IPS DF 6.9 (cell line): ENCODE results near the gene DNMT1.
"Not testable (repeated sequence)": the region's sequence is repeated elsewhere in the genome, so short reads cannot be mapped to it uniquely, and the experiment has no call there.

Experiments used
- DNase-seq: peaks from one replicate; pipeline ENCODE4 v3.0.0-alpha.2; 2013; ENCODE audit warnings: low read depth, low spot score
- H3K27ac ChIP-seq: one replicate; pipeline ENCODE4 v1.5.1; 2013; ENCODE audit warnings: low read length, control low read depth
- H3K27me3 ChIP-seq: 2 replicates; pipeline ENCODE4 v1.6.1; 2013; ENCODE audit warnings: mild to moderate bottlenecking, low read length; ENCODE audit not compliant: control insufficient read depth, insufficient read depth
- H3K36me3 ChIP-seq: 2 replicates; pipeline ENCODE4 v1.6.1; 2013; ENCODE audit warnings: low read length; ENCODE audit not compliant: control insufficient read depth, insufficient read depth
- H3K4me1 ChIP-seq: 2 replicates; pipeline ENCODE4 v1.6.1; 2013; ENCODE audit warnings: low read length; ENCODE audit not compliant: control insufficient read depth, insufficient read depth
- H3K4me3 ChIP-seq: 2 replicates; pipeline ENCODE4 v1.5.1; 2013; ENCODE audit warnings: mild to moderate bottlenecking, low read length
- H3K9me3 ChIP-seq: 2 replicates; pipeline ENCODE4 v1.6.1; 2013; ENCODE audit warnings: low read length, inconsistent platforms; ENCODE audit not compliant: control insufficient read depth, insufficient read depth
- WGBS: extraction: QIAGEN DNeasy Blood & Tissue Kit; methylation state at CpG from one replicate; pipeline ENCODE4 v1.1.7; 2013; ENCODE audit warnings: mixed read lengths, missing lambda C conversion rate; ENCODE audit not compliant: insufficient read length, insufficient coverage; 5-methylcytosine and 5-hydroxymethylcytosine counted together

The DNMT1 gene

DNA sequence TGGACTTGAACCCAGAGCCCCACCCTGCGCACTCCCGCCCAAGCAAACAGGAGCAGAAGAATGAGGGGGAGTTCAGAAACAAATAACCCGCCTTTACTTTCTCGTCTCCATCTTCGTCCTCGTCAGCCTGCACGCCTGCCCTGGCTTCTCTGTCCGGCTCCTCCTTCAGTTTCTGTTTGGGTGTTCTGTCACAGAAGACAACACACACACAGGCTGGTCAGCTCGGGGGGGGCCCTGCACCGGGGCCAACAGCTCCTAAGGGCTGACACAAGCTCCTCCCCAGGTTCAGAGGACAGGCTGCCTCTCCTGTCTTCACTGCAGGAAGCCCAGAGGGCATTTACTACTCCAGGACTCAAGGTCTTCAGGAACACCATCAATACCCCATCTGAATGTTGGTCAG lies 28.3 kb downstream of the DNMT1 start:
- WGBS: no CpG with 5 or more reads among the region's 10 CpGs
- not testable (repeated sequence) for H3K9me3 ChIP-seq, H3K27ac ChIP-seq, H3K4me1 ChIP-seq, H3K27me3 ChIP-seq, H3K4me3 ChIP-seq, DNase-seq
- peaks cover 31% of the 10 kb centered on the region for H3K36me3 ChIP-seq

DNA sequence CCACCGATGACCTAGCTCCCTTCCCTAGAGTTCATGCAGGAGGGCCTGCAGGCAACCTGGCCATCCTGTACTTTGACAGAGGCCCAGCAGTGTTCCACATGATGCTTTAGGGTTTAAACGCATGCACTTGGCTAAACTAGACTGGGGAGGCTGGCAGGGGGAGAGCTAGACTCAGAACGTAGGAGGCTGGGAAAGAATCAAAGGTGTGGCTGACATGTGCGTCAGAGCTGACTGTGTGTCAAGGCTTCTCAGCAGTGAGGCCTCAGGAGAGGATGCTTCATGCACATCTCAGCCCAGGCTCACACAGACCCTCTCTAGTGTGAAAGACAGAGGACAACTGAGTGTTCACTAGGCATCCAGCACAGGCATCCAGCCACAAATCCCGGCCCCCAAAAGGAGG lies 28.7 kb downstream of the DNMT1 start:
- Histone ChIP-seq H3K4me3 (no peak overlapping the region), H3K36me3 (peaks cover 34% of the 10 kb centered on the region), H3K27ac (no peak overlapping the region), H3K9me3 (no peaks in the 10 kb centered on the region), H3K27me3 (no peaks in the 10 kb centered on the region), H3K4me1 (no peaks in the 10 kb centered on the region)
- no CpG with 5 or more reads among the region's 5 CpGs for WGBS
- no peak for DNase-seq

GRCh38 chr19:10163536-10163935 lies 31.2 kb downstream of the DNMT1 start:
- no peak for DNase-seq
- Histone ChIP-seq H3K9me3 (no peaks in the 10 kb centered on the region), H3K36me3 (peaks cover 44% of the 10 kb centered on the region), H3K4me1 (no peaks in the 10 kb centered on the region), H3K27ac (no peak overlapping the region), H3K4me3 (no peak overlapping the region), H3K27me3 (no peaks in the 10 kb centered on the region)
- WGBS: no CpG with 5 or more reads among the region's 3 CpGs

GRCh38 chr19:10159610-10160009 lies 35.1 kb downstream of the DNMT1 start:
- peaks cover 58% of the 10 kb centered on the region for H3K36me3 ChIP-seq

DNA sequence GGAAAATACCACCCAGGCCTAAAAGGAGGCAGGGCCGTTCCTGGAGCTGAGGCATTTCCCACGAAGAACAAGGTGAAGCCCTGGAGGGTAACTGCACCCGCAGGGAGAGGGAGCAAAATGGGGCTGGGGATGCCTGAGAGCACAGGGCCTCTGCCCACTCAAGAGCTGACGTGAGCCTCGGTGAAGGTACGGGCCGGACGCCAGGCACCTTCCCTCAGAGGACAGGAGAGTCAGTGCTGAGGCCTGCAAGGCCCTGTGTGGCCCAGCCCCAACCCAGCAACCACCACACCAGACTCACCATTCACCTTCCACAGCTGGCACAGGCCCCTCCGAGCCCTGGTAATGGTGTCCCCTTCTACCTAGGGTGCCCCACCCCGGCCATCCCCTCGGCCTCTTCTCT lies 36.3 kb downstream of the DNMT1 start:
- no peak overlapping the region for H3K4me3 ChIP-seq
- H3K27ac ChIP-seq: no peak overlapping the region
- H3K27me3 ChIP-seq: no peaks in the 10 kb centered on the region
- H3K36me3 ChIP-seq: peaks cover 69% of the 10 kb centered on the region
- H3K9me3 ChIP-seq: no peaks in the 10 kb centered on the region
- DNase-seq: no peak
- H3K4me1 ChIP-seq: no peaks in the 10 kb centered on the region
- no CpG with 5 or more reads among the region's 11 CpGs for WGBS

More at GRCh38 chr19:10159610-10160009, 35.1 kb downstream of the DNMT1 start:
- Histone ChIP-seq H3K27ac (no peak overlapping the region), H3K4me1 (no peaks in the 10 kb centered on the region), H3K27me3 (no peaks in the 10 kb centered on the region), H3K4me3 (no peak overlapping the region), H3K9me3 (no peaks in the 10 kb centered on the region)
- WGBS: no CpG with 5 or more reads among the region's 16 CpGs
- no peak for DNase-seq

DNA sequence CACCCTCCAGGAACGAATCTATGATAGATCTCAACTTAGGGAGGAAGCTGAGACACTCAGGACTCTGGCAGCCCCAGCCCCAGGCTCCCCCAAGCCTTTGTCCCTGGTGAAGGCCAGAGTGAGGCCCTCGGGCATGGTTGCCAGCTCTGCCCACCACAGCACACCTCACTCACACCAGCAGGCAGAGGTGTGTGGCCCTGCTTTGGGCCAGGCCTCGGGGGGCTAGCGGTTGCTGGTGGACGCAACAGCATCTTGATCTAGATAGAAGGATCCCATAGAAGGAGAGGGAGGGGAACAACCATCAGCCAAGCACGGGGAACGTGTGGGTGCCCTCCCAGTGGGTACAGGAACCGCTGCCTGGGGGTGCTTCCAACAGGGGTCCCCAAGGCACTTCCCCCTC lies 36.7 kb downstream of the DNMT1 start:
- no peak overlapping the region for H3K27ac ChIP-seq
- no peak for DNase-seq
- no CpG with 5 or more reads among the region's 8 CpGs for WGBS
- no peak overlapping the region for H3K4me3 ChIP-seq
- no peaks in the 10 kb centered on the region for H3K27me3 ChIP-seq
- H3K9me3 ChIP-seq: no peaks in the 10 kb centered on the region
- H3K36me3 ChIP-seq: peaks cover 69% of the 10 kb centered on the region
- H3K4me1 ChIP-seq: no peaks in the 10 kb centered on the region

GRCh38 chr19:10155839-10156238 lies 38.9 kb downstream of the DNMT1 start:
- no CpG with 5 or more reads among the region's 4 CpGs for WGBS
- no peak for DNase-seq

DNA sequence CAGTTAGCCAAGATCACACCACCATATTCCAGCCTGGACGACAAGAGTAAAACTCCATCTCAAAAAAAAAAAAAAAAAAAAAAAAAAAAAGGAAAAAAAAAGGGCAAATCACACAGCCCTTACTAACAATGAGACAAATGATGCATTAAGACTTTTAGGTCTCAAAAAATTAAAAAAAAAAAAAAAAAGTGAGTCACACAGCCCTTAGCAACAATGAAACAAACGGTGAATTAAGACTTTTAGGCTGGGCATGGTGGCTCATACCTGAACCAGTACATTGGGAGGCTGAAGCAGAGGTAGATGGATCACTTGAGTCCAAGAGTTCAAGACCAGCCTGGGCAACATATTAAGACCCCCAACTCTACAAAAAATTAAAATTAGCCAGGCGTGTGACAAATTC lies 42.7 kb downstream of the DNMT1 start:
- Histone ChIP-seq H3K4me3 (no peak overlapping the region), H3K27me3 (no peaks in the 10 kb centered on the region; the same call in 1 of the 2 replicates), H3K4me1 (no peaks in the 10 kb centered on the region), H3K27ac (no peak overlapping the region), H3K9me3 (no peaks in the 10 kb centered on the region), H3K36me3 (peaks cover 64% of the 10 kb centered on the region)
- WGBS: no CpG with 5 or more reads among the region's 3 CpGs
- DNase-seq: no peak

More at GRCh38 chr19:10155839-10156238, 38.9 kb downstream of the DNMT1 start:
- Histone ChIP-seq H3K27me3 (no peaks in the 10 kb centered on the region; the same call in 1 of the 2 replicates), H3K36me3 (peaks cover 72% of the 10 kb centered on the region), H3K9me3 (no peaks in the 10 kb centered on the region), H3K4me1 (no peaks in the 10 kb centered on the region), H3K27ac (no peak overlapping the region), H3K4me3 (no peak overlapping the region)

- no peaks in the 10 kb centered on the region for H3K4me1 ChIP-seq
- H3K36me3 ChIP-seq: peaks cover 60% of the 10 kb centered on the region
- H3K9me3 ChIP-seq: no peaks in the 10 kb centered on the region
- H3K27ac ChIP-seq: no peak overlapping the region
- H3K4me3 ChIP-seq: no peak overlapping the region
- no peak for DNase-seq
- no CpG with 5 or more reads among the region's 5 CpGs for WGBS
- no peaks in the 10 kb centered on the region; the same call in 1 of the 2 replicates for H3K27me3 ChIP-seq
Observed at GRCh38 chr19:10151521-10151920, 43.2 kb downstream of the DNMT1 start.

GRCh38 chr19:10149427-10149826 lies 45.3 kb downstream of the DNMT1 start:
- Histone ChIP-seq H3K36me3 (peaks cover 58% of the 10 kb centered on the region), H3K4me1 (no peaks in the 10 kb centered on the region), H3K27me3 (no peaks in the 10 kb centered on the region; the same call in 1 of the 2 replicates), H3K9me3 (no peaks in the 10 kb centered on the region), H3K4me3 (no peak overlapping the region), H3K27ac (no peak overlapping the region)
- no CpG with 5 or more reads among the region's 12 CpGs for WGBS
- DNase-seq: no peak

DNA sequence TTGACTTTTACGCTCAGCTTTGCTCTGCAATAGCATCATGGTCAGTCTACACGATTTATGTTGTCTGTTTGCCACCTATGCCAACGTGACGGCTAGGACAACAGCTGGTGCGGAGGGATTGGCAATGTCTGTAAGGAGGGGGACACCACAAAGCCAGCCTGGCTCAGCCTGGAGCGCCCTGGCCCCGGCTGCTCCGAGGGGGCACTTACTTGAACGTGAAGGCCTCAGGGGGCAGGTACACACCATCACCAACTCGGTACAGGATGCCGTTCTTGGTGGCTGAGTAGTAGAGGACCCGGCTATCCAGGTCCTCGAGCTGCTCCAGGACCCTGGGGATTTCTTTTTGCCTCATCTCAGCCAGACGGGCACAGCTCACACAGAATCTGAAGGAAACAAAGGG lies 48.6 kb downstream of the DNMT1 start:
- H3K27me3 ChIP-seq: no peaks in the 10 kb centered on the region
- WGBS: no CpG with 5 or more reads among the region's 14 CpGs
- no peaks in the 10 kb centered on the region for H3K4me1 ChIP-seq
- no peak overlapping the region for H3K4me3 ChIP-seq
- no peak for DNase-seq
- H3K36me3 ChIP-seq: peaks cover 64% of the 10 kb centered on the region
- no peak overlapping the region for H3K27ac ChIP-seq
- no peaks in the 10 kb centered on the region for H3K9me3 ChIP-seq
